LoVo (cell line): ENCODE data around the gene PIK3CD.
"Not testable (repeated sequence)": the region's sequence is repeated elsewhere in the genome, so short reads cannot be mapped to it uniquely, and the experiment has no call there.

Experiments
- DNase-seq: peaks from one replicate; pipeline ENCODE4 v3.0.0-alpha.2; 2016; ENCODE audit warnings: low spot score

The PIK3CD gene

GRCh38 chr1:9621032-9621431 lies 30.5 kb upstream of the PIK3CD start:
- no peak for DNase-seq

- DNase-seq = no peak
Measured at GRCh38 chr1:9624081-9624480, 27.4 kb upstream of the PIK3CD start.

DNA sequence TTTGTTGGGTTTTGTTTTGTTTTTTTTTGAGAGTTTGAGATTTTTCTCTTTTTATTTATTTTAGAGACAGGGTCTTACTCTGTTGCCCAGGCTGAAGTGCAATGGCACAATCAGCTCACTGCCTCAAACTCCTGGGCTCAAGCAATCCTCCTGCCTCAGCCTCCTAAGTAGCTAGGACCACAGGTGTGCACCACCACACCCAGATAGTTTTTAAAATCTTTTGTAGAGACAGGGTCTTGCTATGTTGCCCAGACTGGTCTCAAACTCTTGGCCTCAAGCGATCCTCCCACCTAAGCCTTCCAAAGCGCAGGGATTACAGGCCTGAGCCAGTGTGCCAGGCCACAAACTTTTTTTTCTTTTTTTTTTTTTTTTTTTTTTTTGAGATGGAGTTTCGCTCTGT lies 26.5 kb upstream of the PIK3CD start:
- not testable (repeated sequence) for DNase-seq

DNA sequence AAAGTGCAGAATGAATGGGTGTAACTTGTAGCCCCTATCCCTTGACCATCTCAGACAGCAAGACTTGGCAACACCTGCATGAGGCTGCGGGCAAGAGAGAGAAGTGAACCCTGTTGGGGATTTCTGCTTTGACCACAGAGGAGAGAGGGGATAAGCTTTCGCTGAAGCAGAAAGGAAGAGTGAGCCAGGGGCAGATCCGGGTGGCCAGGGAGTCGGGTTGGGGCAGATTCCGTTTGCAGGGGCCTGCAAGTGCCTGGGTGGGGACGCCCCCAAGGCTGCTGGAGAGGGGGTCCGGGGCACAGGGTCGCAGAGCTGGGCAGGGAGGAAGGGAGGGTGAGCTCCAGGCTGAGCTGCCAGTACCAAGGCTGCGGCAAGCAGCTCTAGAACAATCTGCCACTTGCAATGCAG lies 25.3 kb upstream of the PIK3CD start:
- no peak for DNase-seq

DNA sequence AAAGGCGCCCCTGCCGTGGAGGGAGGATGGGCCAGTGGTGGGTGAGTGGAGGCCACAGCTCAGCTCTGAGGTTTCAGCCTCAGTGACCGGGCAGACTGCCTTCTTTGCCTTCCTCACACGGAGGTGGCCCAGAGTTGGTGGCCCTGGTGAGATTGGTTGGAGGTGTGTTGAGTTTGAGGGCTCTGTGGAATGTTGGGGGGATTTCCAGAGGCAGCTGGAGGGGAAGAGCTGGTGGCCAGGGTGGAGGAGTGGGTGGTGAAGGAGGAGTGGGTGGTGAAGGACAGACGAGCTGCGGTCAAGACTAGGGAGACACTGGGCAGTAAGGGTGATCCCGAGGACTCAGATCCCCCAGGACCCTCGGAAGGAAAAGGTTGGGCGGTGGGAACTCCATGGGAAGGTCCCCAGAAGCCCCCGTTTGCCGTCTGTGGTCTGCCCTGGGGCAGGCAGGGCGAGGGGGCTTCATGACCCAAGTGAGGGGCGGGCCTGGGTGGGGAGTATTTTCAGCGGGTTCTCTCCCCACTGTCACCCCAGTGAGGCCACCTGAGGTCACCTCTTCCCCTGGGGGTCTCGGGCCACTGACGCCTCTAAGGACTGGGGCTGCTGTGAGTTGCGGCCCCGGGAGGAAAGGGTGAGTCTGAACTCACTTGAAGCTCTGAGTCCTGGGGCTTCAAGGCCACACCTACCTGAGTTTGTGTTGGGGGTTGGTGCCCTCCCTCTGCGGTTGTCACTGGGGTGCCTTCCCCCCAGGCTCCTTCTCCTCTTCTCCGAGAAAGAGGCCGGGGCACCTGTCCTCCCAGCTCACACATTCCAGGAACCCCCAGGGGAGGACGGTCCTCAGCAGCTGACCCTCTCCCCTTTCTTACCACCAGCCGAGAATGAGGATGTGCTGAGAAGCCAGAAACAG lies 22.7 kb upstream of the PIK3CD start:
- DNase-seq = no peak

- no peak for DNase-seq
Measured at GRCh38 chr1:9629445-9630201, 21.9 kb upstream of the PIK3CD start.

GRCh38 chr1:9630331-9631111 lies 21.0 kb upstream of the PIK3CD start:
- DNase-seq = no peak

- no peak for DNase-seq
Measured at GRCh38 chr1:9631613-9632012, 19.9 kb upstream of the PIK3CD start.

- DNase-seq = no peak
Measured at GRCh38 chr1:9633493-9633892, 18.0 kb upstream of the PIK3CD start.

DNA sequence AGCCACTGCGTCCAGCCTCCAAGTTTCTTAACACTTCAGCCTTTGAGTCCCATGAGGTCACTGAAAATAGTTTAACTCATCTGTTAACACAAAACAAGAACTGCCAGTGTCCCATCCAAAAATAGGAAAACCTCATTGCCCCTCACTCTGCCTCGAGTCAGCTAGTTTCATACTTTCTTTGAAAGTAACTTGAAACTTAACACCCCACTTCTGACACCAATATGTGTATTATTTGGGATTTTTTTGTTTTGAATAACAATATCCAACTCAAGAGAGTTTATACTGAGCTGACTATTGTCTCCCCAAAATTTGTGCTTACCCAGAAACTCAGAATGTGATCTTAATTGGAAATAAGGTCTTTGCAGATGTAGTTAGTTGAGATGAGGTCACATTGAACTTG lies 16.9 kb upstream of the PIK3CD start:
- no peak for DNase-seq

DNA sequence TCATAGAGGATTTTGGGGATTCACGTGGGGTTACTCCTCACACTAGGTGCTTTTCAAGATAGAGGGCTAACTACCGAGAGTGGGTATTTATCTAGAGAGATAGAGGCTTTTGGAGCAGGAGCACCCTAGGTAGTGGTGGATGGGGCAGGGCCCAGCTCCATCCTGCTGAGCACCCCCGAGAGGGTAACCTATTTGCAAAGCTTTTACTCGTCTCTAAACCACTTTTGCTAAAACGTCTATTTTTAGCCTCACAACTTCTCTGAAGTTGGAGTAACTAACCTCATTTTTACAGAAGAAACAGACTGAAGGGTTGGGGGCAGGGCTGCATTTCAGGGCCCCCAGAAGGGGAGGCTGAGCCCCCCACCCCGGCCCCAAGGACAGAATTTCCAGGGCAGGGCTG lies 12.3 kb upstream of the PIK3CD start:
- DNase-seq = no peak

GRCh38 chr1:9643351-9644256 lies 7.9 kb upstream of the PIK3CD start:
- DNase-seq = no peak

- DNase-seq = no peak
Measured at GRCh38 chr1:9646037-9646436, 5.5 kb upstream of the PIK3CD start.

DNA sequence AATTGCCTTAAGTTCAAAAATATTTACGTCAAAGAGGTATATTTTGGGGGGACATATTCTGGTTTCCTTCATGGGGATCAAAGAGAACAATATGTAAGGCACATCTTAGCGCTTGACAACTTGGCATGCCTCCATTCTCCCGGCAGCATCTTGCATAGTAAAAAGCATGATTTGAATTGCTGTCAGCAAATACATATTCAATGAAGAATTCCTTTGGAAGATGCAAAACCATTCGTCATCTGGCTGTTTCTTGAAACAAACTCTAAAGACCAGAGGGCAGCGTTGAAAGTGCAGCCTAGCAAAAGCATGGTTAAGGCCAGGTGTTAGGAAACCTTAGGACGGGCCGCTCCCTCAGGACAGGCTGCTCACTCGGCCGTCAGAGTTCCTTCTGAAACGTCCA lies 3.4 kb upstream of the PIK3CD start:
- no peak for DNase-seq

- DNase-seq = no peak
Measured at GRCh38 chr1:9649769-9650168, 1.8 kb upstream of the PIK3CD start.

- DNase-seq = no peak
Measured at GRCh38 chr1:9651220-9651564, 339 bp upstream of the PIK3CD start.

GRCh38 chr1:9652379-9653209 lies 1.1 kb downstream of the PIK3CD start:
- DNase-seq = no peak

GRCh38 chr1:9653210-9653490 lies 1.6 kb downstream of the PIK3CD start:
- no peak for DNase-seq

DNA sequence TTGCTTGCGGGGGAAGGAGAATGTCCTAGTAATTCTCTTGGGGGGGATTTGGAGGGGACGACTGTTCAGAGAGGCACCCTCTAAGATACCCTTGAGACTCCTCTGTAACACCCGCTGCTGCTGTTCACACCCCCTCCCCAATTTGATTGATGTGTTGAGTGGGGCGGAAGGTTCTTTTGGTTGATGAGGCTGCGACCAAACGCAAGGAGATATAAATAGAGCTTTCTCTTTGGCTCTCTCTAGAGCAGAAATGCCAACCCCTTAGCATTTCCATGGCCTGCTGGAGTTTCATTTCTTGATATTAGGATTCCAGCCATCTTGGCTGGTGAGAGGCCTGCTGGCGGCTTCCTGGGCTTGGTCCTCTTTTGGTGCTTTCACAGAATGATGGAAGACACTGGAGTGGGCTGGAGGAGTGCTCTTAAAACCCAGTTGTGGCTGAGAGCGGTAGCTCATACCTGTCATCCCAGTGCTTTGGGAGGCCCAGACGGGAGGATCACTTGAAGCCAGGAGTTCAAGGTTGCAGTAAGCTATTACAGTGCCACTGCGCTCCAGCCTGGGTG lies 2.0 kb downstream of the PIK3CD start:
- no peak for DNase-seq

- DNase-seq = no peak
Measured at GRCh38 chr1:9654051-9654833, 2.7 kb downstream of the PIK3CD start.
